GM19397 (cell line): Measurements from ENCODE around the gene TMC8.
"Not testable (repeated sequence)": the region's sequence is repeated elsewhere in the genome, so short reads cannot be mapped to it uniquely, and the experiment has no call there.

Source experiments
- ATAC-seq: cut with Tn5 transposase; IDR thresholded peaks from one replicate; pipeline ENCODE4 v1.9.1; 2021; ENCODE audit warnings: mild to moderate bottlenecking, moderate library complexity; ENCODE audit not compliant: unreplicated experiment

TMC8 gene

DNA sequence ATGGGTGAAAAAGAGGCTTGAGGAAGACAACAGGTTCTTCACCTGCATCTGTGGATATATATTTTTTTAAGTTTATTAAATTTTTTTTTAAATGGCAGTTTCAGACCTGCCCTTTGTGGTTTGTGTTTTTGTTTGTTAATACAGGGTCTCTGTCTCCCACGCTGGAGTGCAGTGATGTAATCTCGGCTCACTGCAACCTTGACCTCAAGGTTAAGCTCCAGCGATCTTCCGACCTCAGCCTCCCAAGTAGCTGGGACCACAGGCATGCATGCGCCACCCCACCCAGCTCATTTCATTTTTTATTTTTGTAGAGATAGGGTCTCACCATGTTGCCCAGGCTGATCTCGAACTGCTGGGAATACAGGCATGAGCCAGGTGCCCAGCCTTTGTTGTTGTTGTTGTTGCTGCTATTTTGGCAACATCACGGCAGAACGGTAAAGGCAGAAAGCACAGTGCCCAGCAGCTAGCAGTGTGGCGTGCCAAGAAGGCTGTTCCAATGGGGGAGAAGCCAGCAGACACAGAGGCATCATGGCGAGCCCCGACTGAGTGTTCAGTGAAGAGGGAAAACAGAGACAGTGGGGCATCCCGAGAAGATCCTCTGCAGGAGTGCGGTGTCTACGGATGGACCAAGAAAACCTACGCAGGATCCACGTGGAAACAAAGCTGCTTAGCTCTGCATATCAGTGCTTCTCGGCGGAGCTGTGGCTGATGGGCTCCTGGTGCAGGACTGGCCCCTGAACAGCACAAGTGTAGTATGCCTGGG, 21.7 kb upstream of the TMC8 start:
- ATAC-seq, result no peak

DNA sequence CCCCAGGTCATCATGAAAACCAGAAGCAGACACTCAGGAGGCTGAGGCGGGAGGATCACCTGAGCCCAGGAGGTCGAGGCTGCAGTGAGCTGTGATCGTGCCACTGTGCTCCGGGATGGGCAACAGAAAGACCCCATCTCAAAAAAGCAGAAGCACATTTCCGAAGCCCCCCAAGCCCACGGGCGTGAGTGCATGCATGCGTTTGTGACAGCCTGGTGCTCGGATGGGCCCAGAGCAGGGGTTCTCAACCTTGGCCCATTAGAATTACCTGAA, 21.1 kb upstream of the TMC8 start:
- no peak for ATAC-seq

GRCh38 chr17:78110363-78111015, 20.1 kb upstream of the TMC8 start:
- ATAC-seq, result no peak

GRCh38 chr17:78111016-78111726, 19.4 kb upstream of the TMC8 start:
- no peak for ATAC-seq

GRCh38 chr17:78111727-78112517, 18.6 kb upstream of the TMC8 start:
- no peak for ATAC-seq

DNA sequence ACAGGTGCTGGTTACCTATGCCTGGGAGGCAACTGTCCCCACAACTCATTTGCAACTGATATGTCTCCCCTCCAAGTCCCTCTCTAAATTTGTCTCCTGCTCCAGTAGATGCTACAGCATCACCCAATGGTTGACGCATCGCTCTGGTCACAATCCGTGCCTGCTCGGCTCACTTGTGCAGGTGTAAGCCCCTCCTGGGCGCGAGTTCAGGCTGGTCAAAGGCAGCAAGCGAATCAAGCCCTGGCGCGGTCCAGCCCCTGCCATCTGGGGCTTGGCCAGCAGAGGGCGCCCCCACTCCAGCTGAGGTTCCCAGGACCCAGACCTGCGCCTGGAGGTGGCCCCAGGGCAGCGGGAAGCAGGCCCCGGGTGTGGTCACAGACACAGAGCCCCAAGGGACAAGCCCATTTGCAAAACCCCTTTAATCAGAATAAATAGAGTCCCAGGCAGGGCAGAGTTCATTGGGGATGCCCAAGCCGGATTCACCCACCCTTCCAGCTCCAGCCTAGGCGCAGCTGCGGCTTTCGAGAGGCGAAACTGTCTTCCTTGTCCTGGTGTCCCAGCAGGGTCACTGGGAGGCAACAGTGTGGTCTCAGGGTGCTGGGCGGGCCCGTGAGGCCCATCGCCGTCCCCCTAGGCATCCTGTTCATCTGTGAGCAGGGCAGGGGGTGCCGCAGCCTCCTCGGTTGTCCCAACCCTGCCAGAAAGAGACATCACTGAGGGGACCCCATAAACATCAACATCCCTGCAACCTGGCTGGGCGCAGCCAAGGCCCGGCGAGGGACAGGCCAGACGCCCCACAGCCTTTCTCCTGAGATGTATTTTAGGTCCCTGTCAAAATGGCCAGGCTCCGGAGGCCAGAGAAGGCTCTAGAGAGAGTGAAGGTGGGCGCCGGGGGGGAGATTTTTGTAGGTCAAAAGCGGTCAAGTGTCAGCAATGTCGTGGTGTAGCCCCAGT, 17.8 kb upstream of the TMC8 start:
- ATAC-seq, result no peak

DNA sequence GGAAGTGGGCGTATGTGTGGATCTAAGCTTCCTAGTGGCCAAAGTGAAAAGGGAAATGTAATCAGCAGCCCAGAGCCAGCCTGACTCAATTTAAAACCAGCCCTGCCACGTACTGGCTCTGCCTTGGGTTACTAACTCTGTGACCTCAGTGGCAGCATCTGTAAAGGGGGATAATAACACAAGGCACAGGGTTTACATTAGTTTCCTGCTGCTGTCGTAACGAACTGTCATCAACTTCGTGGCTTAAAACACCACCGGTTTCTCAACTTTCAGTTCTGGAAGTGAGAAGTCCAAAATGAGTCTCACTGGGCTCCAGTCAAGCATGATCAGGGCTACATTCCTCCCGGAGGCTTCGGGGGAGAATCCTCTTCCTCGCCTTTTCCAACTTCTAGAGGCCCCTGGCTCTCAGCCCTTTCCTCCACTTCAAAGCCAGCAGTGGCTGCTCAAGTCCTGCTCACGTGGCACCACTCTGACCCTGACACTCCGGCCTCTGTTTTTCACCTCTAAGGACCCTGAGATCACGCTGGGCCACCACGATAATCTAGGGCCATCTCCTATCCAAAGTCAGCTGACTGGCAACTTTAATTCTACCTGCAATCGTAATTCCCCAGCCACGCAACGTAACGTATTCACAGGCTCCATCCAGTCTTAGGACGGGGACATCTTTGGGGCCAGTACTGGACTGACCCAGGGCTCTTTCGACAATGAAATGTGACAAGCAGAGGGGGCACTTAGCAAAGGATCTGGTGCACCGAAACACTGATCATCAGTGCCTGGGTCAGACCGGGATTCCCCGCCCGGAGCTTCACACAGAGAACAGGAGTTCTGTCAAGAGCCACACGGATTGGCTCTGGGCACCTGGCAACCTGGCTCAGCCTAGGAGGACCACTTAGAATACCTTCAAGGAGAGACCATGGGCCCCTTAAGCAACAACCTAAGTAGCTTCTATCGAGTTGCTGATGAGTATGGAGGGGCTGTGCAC, 16.5 kb upstream of the TMC8 start:
- ATAC-seq, result no peak

DNA sequence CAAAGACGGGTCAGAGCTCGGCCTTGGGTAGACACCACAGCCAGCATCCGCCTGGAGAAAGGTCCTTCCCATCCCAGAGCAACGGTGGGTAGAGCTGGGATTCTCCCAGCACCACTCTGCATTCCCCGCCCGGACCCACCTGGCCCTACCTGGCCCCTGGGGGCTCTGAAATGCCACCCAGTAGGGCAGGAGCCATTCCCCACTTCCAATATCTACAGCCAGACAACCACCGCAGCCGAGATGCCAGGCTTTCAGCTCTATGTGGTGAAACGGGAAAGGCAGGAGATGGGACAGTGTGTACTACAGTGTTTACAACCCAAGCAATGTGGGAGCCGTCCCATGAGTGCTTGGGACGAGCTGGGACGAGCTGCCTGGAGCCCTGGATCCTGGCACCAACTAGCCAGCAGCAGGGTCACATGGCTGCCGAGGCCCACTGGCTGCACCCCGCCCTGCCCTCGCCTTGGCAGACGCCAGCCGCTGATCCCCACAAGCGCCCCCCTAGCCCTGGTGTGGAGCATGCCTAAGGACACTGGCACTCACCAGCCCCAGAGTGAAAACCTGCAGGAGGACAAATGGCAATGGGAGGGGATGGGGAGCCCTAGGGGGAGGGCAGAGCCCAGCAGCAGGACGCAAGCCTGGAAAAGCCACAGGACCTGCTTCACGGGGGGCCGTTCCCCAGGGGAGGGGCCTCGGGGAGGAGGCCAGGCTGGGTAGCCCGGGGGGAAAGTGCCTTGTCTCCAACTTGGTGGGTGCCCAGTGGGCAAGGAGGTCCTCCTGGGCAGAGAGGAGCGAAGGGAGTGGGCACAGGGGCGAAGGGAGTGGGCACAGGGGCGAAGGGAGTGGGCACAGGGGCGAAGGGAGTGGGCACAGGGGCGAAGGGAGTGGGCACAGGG, 15.5 kb upstream of the TMC8 start:
- no peak for ATAC-seq

GRCh38 chr17:78115803-78116202, 14.8 kb upstream of the TMC8 start:
- ATAC-seq, result not testable (repeated sequence)

GRCh38 chr17:78116411-78116810, 14.2 kb upstream of the TMC8 start:
- ATAC-seq, result no peak

DNA sequence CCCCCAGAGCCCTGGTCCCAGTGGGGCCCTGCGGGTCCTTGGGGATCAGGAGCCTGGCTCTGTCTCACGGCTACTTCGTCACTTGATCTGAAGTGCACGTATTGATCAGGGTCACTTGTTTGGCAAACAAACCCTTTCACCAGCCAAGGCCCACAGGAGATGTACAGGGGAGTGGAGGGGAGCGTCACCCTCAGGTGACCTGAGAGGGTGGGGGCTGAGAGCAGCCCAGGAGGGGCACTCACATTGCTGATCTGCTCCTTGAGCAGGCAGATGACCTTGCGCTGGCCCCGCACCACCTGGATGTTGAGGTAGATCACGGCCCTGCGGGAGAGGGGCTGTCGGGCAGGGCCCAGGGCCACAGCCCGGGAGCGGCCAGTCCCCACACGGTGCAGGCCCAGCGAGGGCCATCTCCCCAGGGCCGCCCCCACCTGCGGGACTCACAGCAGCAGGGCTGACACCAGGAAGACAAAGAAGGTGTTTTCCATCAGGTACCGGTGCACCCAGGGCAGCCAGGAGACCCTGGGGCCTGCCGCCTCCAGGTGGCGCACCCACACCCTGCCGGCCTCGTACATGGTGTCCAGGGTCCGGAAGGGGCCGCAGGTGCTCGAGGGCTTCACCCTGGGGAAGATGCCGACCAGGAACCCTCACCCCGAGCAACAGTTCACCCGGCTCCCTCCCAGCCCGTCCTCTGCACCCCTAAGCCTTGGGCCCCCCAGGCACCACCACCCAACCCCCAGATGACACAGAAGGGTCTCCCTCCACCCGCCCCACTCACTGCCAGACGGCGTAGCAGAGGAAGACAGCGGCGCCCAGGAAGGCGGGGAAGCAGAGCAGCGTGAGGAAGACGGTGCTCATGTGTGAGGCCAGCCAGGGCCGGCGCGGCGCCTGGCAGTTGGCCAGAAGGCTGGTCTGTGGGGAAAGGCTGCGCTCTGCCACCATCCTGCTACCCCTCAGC, 13.3 kb upstream of the TMC8 start:
- ATAC-seq, result no peak

DNA sequence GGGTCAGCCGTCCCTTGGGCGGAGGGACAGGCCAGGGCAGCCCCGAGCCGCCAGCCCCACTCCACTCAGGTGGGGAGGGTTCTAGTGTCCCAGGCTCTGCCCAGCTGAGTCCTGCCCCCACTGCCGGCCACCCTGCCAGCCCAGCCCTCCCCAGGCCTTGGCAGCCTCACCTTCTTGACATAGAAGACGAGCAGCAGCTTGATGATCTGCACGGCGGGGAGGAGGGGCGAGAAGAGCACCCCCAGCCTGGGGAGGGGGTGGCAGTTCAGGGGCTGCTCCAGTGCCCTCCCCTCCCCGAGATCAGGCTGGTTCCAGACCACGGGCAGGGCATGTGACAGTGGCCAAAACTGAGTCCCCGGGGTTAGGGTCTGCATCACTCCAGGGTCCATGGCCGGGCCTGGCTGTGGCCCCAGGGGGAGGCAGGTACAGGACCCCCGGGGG, 11.8 kb upstream of the TMC8 start:
- ATAC-seq, result no peak

GRCh38 chr17:78120537-78120936, 10.0 kb upstream of the TMC8 start:
- ATAC-seq, result no peak

DNA sequence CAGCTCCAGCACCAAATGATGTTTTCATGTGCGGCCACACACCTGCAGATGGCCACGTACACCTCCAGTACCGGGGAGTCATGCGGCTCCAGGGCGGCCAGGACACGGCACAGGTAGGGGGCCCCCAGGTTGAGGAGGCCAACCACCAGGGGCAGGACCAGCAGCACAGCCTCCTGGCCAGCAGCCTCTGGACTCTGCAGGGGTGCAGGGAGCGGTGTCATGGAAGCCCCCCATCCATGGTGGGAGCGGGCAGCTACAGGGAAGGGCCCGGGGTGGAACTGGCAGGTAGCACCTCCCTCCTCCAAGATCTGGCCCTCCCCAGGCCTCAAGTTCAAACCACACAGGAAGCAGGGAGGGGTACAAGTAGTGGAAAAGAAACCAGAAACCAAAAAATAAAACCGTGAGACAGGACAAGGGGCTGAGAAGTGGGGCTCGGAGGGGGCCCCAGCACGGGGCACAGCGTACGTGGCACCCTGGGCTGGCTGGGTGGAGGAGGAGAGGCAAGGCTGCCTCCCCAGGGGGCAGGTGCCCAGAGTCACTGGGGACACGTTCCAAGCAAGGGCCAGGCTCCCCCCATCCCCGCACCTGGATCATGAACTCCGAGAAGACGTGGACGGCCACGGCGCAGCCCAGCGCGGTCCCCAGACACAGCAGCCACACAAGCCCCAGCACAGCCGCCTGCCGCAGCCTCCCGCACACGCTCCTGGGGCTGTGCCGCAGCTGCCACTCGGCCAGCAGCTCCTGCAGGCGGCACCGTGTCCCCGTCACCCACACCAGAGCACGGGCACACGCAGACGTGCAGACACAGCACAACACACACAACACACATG, 9.4 kb upstream of the TMC8 start:
- ATAC-seq, result no peak

- ATAC-seq, result no peak
Observed at GRCh38 chr17:78121801-78122215, 8.8 kb upstream of the TMC8 start.
